ENCODE data around the gene APOL3.
"Not testable (repeated sequence)": the region's sequence is repeated elsewhere in the genome, so short reads cannot be mapped to it uniquely, and the experiment has no call there.

The APOL3 gene

DNA sequence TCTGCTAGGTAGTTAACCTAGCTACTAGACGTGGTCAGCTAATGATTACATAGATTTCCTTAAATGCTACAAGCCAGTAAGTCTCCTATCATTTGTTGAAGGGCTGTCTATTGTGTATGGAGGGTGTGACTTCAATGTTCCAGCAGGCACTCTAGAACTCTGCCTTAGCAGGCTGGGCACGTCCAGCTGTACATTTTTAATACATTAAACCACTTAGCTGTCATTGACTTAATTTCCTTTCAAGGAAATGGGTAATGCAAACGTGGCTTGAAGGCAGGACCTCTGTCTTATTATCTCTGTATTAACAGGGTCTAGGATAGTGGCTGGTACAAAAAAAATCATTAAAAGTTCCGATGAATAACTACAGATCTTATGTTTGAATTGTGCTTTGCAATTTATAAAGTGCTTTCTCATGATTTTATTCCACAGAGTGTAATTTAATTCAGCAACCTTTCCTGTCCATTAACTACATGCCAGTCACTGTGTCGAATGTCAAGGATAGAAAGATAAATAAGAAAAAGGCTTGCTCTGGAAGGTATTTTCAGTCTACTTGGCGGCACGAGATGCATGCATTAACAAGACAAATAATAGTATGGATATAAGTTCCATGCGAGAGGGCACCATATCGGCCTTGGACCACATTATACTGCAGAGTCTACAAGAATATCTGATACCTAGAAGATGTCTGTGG, 60.3 kb downstream of the APOL3 start:
- H3K4me3 ChIP-seq, result no peak overlapping the region
- TF ChIP-seq, protein P1, sequence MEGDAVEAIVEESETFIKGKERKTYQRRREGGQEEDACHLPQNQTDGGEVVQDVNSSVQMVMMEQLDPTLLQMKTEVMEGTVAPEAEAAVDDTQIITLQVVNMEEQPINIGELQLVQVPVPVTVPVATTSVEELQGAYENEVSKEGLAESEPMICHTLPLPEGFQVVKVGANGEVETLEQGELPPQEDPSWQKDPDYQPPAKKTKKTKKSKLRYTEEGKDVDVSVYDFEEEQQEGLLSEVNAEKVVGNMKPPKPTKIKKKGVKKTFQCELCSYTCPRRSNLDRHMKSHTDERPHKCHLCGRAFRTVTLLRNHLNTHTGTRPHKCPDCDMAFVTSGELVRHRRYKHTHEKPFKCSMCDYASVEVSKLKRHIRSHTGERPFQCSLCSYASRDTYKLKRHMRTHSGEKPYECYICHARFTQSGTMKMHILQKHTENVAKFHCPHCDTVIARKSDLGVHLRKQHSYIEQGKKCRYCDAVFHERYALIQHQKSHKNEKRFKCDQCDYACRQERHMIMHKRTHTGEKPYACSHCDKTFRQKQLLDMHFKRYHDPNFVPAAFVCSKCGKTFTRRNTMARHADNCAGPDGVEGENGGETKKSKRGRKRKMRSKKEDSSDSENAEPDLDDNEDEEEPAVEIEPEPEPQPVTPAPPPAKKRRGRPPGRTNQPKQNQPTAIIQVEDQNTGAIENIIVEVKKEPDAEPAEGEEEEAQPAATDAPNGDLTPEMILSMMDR (IDR thresholded peaks at IDR 0.05), result no peak
- H3K27ac ChIP-seq, result no peak overlapping the region
- no peak for DNase-seq (ENCODE audit: low spot score)

DNA sequence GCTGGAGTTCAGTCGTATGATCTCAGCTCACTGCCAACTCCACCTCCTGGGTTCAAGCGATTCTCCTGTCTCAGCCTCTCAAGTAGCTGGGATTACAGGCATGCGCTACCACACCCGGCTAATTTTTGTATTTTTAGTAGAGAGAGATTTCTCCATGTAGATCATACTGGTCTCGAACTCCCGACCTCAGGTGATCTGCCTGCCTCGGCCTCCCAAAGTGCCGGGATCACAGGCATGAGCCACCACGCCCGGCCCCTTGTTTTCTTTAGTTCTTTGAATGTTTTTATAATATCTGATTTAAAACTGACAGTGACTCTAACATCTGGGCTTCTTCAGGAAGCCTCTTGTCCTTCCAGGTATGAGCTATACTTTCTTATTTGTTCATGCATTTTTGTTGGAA, 61.0 kb downstream of the APOL3 start:
- not testable (repeated sequence) for H3K4me3 ChIP-seq; DNase-seq (ENCODE audit: low spot score); H3K27ac ChIP-seq

DNA sequence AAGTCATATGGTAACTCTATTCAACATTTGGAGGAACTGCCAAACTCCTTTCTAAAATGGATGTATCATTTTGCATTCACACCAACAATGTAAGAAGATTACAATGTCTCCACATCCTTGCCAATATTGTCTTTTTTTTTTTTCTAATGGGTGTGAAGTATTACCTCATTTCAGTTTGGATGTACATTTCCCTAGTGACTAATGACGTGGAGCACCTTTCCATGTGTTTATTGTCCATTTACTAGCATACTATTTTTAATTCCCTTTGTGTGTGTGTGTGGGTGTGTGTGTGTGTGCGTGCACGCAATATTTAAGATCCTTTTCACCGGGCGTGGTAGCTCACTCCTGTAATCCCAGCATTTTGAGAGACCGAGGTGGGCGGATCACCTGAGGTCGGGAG, 62.7 kb downstream of the APOL3 start:
- no peak for DNase-seq (ENCODE audit: low spot score)
- TF ChIP-seq, protein P1 (IDR thresholded peaks at IDR 0.05), result no peak
- Histone ChIP-seq H3K4me3 (no peak overlapping the region), H3K27ac (no peak overlapping the region)

DNA sequence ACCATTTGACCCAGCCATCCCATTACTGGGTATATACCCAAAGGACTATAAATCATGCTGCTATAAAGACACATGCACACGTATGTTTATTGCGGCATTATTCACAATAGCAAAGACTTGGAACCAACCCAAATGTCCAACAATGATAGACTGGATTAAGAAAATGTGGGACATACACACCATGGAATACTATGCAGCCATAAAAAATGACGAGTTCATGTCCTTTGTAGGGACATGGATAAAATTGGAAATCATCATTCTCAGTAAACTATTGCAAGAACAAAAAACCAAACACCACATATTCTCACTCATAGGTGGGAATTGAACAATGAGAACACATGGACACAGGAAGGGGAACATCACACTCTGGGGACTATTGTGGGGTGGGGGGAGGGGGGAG, 69.8 kb downstream of the APOL3 start:
- not testable (repeated sequence) for H3K4me3 ChIP-seq; DNase-seq (ENCODE audit: low spot score); H3K27ac ChIP-seq
